ENCODE results near the gene GRIP2. TPM values are rescaled to one million over a fixed set of nuclear protein-coding genes. Genes with fewer than 3 reads are reported as not detected.
A peak's percentile ranks its signal among the peaks of the same experiment; 100 is the strongest.

GRIP2 gene
- total RNA-seq, 6 experiments from 2014 or later: 0.04 to 0.44 (median 0.33) TPM; not detected in 1

GRCh38 chr3:14576163-14576562 lies 36.0 kb upstream of the GRIP2 start:
- DNase-seq: no peak
- 67% methylated on average over 3 of the region's 9 CpGs for WGBS (ENCODE audit: insufficient coverage, low coverage, low lambda C conversion rate, missing lambda C conversion rate)
- H3K9me3 ChIP-seq: no peaks in the 10 kb centered on the region
- H3K27ac ChIP-seq: no peak overlapping the region
- H3K36me3 ChIP-seq: no peaks in the 10 kb centered on the region
- intact Hi-C loops (cut with DNase I): no loop called here
- no peak overlapping the region for H3K4me3 ChIP-seq
- no peak for TF ChIP-seq CTCF (IDR thresholded peaks at IDR 0.05)
- no peak for TF ChIP-seq POLR2A (IDR thresholded peaks at IDR 0.05)
- H3K27me3 ChIP-seq: no peaks in the 10 kb centered on the region
- no peak for ATAC-seq
- no peaks in the 10 kb centered on the region for H3K4me1 ChIP-seq

GRCh38 chr3:14574183-14574582 lies 34.0 kb upstream of the GRIP2 start:
- H3K27ac ChIP-seq: no peak overlapping the region
- no peaks in the 10 kb centered on the region for H3K27me3 ChIP-seq
- no CpG with 5 or more reads among the region's 27 CpGs for WGBS (ENCODE audit: insufficient coverage, low coverage, low lambda C conversion rate, missing lambda C conversion rate)
- H3K9me3 ChIP-seq: no peaks in the 10 kb centered on the region
- DNase-seq (no peak), ATAC-seq (no peak)
- H3K4me3 ChIP-seq: no peak overlapping the region
- intact Hi-C loops (cut with DNase I): no loop called here
- no peak for TF ChIP-seq POLR2A (IDR thresholded peaks at IDR 0.05)
- no peak for TF ChIP-seq CTCF (IDR thresholded peaks at IDR 0.05)
- H3K4me1 ChIP-seq: no peaks in the 10 kb centered on the region
- no peaks in the 10 kb centered on the region for H3K36me3 ChIP-seq

- H3K9me3 ChIP-seq: no peaks in the 10 kb centered on the region
- H3K4me1 ChIP-seq: no peaks in the 10 kb centered on the region
- H3K36me3 ChIP-seq: no peaks in the 10 kb centered on the region
- ATAC-seq: no peak
- intact Hi-C loops (cut with DNase I): no loop called here
- no peak overlapping the region for H3K27ac ChIP-seq
- H3K27me3 ChIP-seq: no peaks in the 10 kb centered on the region
- 81% methylated on average over 5 of the region's 21 CpGs for WGBS (ENCODE audit: insufficient coverage, low coverage, low lambda C conversion rate, missing lambda C conversion rate)
- H3K4me3 ChIP-seq: no peak overlapping the region
- TF ChIP-seq CTCF (IDR thresholded peaks at IDR 0.05) (no peak), POLR2A (IDR thresholded peaks at IDR 0.05) (no peak)
- no peak for DNase-seq
These were observed 33.6 kb upstream of the GRIP2 start for GRCh38 chr3:14573706-14574105.

GRCh38 chr3:14570864-14571263 lies 30.7 kb upstream of the GRIP2 start:
- Histone ChIP-seq H3K27ac (no peak overlapping the region), H3K27me3 (no peaks in the 10 kb centered on the region), H3K4me3 (no peak overlapping the region), H3K9me3 (no peaks in the 10 kb centered on the region), H3K36me3 (no peaks in the 10 kb centered on the region), H3K4me1 (peaks cover 0 to 4% (median 0%) of the 10 kb centered on the region in 4 donors)
- no peak for TF ChIP-seq CTCF (IDR thresholded peaks at IDR 0.05)
- TF ChIP-seq POLR2A (IDR thresholded peaks at IDR 0.05): no peak
- ATAC-seq: no peak
- no peak for DNase-seq
- 83% methylated on average over 2 of the region's 5 CpGs for WGBS (ENCODE audit: insufficient coverage, low coverage, low lambda C conversion rate, missing lambda C conversion rate)
- intact Hi-C loops (cut with DNase I): no loop called here

- H3K27me3 ChIP-seq: no peaks in the 10 kb centered on the region
- no peak overlapping the region for H3K4me3 ChIP-seq
- WGBS (ENCODE audit: insufficient coverage, low coverage, low lambda C conversion rate, missing lambda C conversion rate): 83% methylated on average over 1 of the region's 5 CpGs
- TF ChIP-seq CTCF (IDR thresholded peaks at IDR 0.05) (no peak), POLR2A (IDR thresholded peaks at IDR 0.05) (no peak)
- no peak for DNase-seq
- H3K4me1 ChIP-seq: peaks cover 0 to 5% (median 0%) of the 10 kb centered on the region in 4 donors
- peak in 1 of 4 donors; percentile 9 for ATAC-seq
- intact Hi-C loops (cut with DNase I): no loop called here
- no peaks in the 10 kb centered on the region for H3K36me3 ChIP-seq
- no peak overlapping the region for H3K27ac ChIP-seq
- H3K9me3 ChIP-seq: no peaks in the 10 kb centered on the region
These were observed 29.9 kb upstream of the GRIP2 start for GRCh38 chr3:14570089-14570488.
